ENCODE results near the gene MGLL.

- no peak for TF ChIP-seq CTCF (IDR thresholded peaks at IDR 0.05; ENCODE audit: borderline replicate concordance, extremely low read depth, low read length, poor library complexity, severe bottlenecking)
- no peak for TF ChIP-seq EZH2 (IDR thresholded peaks at IDR 0.05; ENCODE audit: borderline replicate concordance, low read depth, low read length, severe bottlenecking)
Observed at GRCh38 chr3:127758013-127758412, 64.3 kb downstream of the MGLL start.
